Right cardiac atrium (tissue), 5 donors: ENCODE measurements around the gene PANX2. TPM values are rescaled to one million over a fixed set of nuclear protein-coding genes. Genes with fewer than 3 reads are reported as not detected.

ENCODE experiments used
- ATAC-seq, 2 donors: fragments of 200-7000 bp; cut with Tn5 transposase; one replicate each; pipeline versions ENCODE4 v1.8.0 to v1.9.1; 2020; ENCODE audit warnings: moderate library complexity in 2 of 2, mild to moderate bottlenecking in 1 of 2
- DNase-seq, 3 donors: peaks; one replicate each; pipeline ENCODE4 v3.0.0-alpha.2; 2020
- H3K27ac ChIP-seq: one replicate; pipeline ENCODE4 v1.5.1; 2013; ENCODE audit warnings: mild to moderate bottlenecking, low read length, control low read depth, moderate library complexity
- H3K27me3 ChIP-seq: one replicate; pipeline ENCODE4 v1.6.1; 2013; ENCODE audit not compliant: control insufficient read depth, insufficient read depth
- H3K4me1 ChIP-seq: one replicate; pipeline ENCODE4 v1.6.1; 2013; ENCODE audit warnings: low read length; ENCODE audit not compliant: control insufficient read depth, insufficient read depth
- H3K4me3 ChIP-seq: one replicate; pipeline ENCODE4 v1.5.1; 2013; ENCODE audit warnings: low read length, control low read depth
- H3K9me3 ChIP-seq: one replicate; pipeline ENCODE4 v1.6.1; 2013; ENCODE audit warnings: low read length; ENCODE audit not compliant: control insufficient read depth
- WGBS: extraction: QIAGEN DNeasy Blood & Tissue Kit; methylation state at CpG from one replicate; pipeline ENCODE4 v1.1.7; 2013; 5-methylcytosine and 5-hydroxymethylcytosine counted together
- intact Hi-C, 4 donors: fragments of 100-400 bp; cut with DNase I; formaldehyde crosslinking; loops; one replicate each; pipeline versions ENCODE4 v1.11.0 to v1.14.0; 2022 to 2023
- polyA plus RNA-seq: library from polyadenylated mRNA; stranded (reverse); fragments of 200-250 nt; gene quantifications from one replicate; pipeline ENCODE4 v1.2.3, GENCODE V29; 2013
- total RNA-seq, 4 donors: library from RNA; stranded (reverse); fragmentation: NEBNext Ultra II Directional; extraction: Animal tissue kit (Norgen Biotek cat#: 25700); gene quantifications; one replicate each; pipeline ENCODE4 v1.2.1, GENCODE V29; 2021
- donor health status: healthy with polysubstance abuse.
- donor health status: DM: no; HTN: yes; CAD: no.
- donor health status: DM: no; HTN: no; CAD: no.
- donor health status: DM: no; HTN: yes; CAD: no; lungs with severe emphysema.
- donor health status: DM: yes; HTN: yes; CAD: no.

Gene PANX2
- total and polyA plus RNA-seq, 5 donors: 0.43 to 2.1 (median 0.88) TPM

DNA sequence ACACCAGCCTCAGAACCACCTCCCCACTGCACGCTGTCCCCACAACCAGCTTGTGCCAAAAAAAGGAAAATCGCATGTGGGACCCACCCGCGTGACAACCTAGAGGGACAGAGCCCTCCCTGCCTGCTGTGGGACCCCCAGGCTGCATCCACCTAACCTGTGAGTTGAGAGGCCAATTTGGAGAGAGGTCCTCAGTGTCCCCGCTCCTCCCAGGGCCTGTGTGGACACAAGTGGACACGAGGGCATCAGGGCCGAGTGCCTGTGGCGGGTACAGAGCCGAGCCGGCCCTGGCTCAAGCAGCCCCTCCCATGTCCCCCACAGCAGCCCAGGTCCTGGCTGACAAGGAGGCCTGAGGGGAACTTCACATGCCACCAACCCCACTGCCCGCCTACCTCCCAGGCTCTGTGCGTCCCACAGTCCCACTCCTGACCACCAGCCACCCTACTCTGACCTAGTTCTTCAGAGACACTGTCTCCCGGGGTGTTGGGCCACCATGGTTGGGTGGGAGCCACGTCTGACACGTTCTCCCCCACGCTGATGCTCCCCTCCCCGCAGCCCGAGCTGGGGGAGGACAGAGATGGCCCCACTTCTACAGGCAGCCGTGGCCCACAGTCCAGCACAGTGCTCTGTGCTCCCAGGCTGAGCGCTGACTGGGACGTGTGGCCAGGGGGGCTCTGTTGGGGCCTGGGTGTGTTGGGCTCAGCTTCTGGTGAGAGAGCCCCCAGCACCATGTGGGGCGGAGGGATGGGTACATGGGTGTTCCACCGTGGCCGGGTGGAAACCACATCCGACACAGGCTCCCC is 49.5 kb downstream of the PANX2 start:
- H3K9me3 ChIP-seq: no peaks in the 10 kb centered on the region
- WGBS: 81% methylated on average over 25 of the region's 25 CpGs
- no peaks in the 10 kb centered on the region for H3K4me1 ChIP-seq
- DNase-seq (peak in 2 of 3 donors; percentile 36 to 46), ATAC-seq (peak; percentile 1 to 4)
- no peak overlapping the region for H3K27ac ChIP-seq
- intact Hi-C loops: loop anchor here in 1 of 4 donors (10.0 kb wide), 1 partner anchor 285 kb away; no protein-coding TSS in a partner anchor
- H3K4me3 ChIP-seq: no peak overlapping the region
- no peaks in the 10 kb centered on the region for H3K27me3 ChIP-seq

- no peaks in the 10 kb centered on the region for H3K9me3 ChIP-seq
- no peak overlapping the region for H3K4me3 ChIP-seq
- H3K27me3 ChIP-seq: no peaks in the 10 kb centered on the region
- DNase-seq: peak in 2 of 3 donors; percentile 42 to 54
- no peak for ATAC-seq
- 96% methylated on average over 45 of the region's 45 CpGs for WGBS
- H3K4me1 ChIP-seq: no peaks in the 10 kb centered on the region
- intact Hi-C loops: no loop called here
- H3K27ac ChIP-seq: no peak overlapping the region
These were observed 50.3 kb downstream of the PANX2 start for GRCh38 chr22:50220603-50221409.

DNA sequence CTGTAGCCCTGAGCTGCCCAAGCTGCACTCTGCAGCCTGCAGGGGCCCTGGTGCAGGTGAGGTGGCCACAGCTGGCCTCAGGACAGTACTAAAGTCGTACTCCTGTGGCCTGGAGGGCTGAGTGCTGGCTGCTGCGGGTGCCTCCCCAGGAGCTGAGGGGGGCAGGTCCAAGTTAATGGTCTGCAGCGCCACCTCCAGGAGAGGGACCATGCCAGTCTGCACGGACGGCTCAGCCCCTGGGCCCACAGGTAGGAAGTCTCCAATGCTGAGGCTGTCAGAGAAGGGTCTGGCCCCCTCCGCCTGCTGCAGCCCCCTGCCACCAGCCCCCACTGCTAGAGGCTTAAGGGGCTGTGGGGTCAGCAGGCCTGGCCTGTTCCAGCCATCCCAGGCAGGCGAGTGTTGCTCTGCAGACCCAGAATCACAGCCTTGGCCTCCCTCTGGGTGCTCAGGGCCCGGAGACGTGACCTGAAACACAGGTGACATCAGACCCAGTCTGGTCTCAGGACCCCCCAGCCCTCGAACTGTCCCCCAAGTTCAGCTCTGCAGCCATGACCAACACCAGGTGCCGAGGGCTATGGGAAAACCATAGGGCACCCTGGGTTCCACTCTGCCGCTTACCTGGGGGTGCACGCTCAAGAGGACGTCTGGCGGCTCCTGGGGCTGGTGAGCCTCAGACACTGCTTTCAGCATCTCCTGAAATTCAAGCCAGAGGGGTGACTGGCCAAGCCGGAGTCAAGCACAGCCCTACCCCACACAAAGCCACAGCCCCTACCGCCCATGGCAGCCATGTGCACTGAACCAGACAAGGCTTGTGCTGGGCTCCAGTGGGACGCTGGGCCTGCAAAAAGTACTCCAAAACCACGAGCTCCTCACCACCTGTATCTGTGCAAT is 51.1 kb downstream of the PANX2 start:
- ATAC-seq (no peak), DNase-seq (peak in 2 of 3 donors; percentile 35 to 48)
- 90% methylated on average over 19 of the region's 19 CpGs for WGBS
- Histone ChIP-seq H3K27me3 (no peaks in the 10 kb centered on the region), H3K4me3 (no peak overlapping the region), H3K4me1 (no peaks in the 10 kb centered on the region), H3K27ac (no peak overlapping the region), H3K9me3 (no peaks in the 10 kb centered on the region)
- intact Hi-C loops: no loop called here

- DNase-seq (peak in 2 of 3 donors; percentile 30 to 41), ATAC-seq (no peak)
- Histone ChIP-seq H3K4me3 (no peak overlapping the region), H3K9me3 (no peaks in the 10 kb centered on the region), H3K27me3 (no peaks in the 10 kb centered on the region), H3K4me1 (no peaks in the 10 kb centered on the region), H3K27ac (no peak overlapping the region)
- intact Hi-C loops: no loop called here
- WGBS: 86% methylated on average over 8 of the region's 8 CpGs
These were observed 52.0 kb downstream of the PANX2 start for GRCh38 chr22:50222508-50222907.

DNA sequence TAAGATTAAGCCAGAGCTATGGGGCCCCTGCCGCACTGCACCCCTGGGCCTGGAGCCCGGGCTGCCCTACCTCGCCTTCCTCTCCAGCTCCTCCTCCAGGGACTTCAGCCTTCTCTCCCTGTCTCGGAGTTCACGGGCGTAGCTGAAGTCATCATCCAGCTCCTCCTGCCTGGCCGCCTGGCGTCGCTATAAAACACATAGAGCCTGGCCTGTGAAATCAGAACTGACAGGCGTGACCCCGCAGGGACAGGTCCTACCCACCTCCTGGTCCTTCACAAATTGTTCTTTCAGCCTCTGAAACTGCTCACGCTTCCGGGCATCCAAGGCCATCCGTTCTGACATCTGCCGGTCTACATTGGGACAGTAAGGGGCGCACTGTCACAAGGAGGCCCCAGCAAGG is 53.5 kb downstream of the PANX2 start:
- Histone ChIP-seq H3K9me3 (no peaks in the 10 kb centered on the region), H3K27me3 (no peaks in the 10 kb centered on the region), H3K4me3 (no peak overlapping the region), H3K27ac (no peak overlapping the region), H3K4me1 (no peaks in the 10 kb centered on the region)
- DNase-seq (peak in 2 of 3 donors; percentile 15 to 32), ATAC-seq (no peak)
- 94% methylated on average over 16 of the region's 16 CpGs for WGBS
- intact Hi-C loops: no loop called here

DNA sequence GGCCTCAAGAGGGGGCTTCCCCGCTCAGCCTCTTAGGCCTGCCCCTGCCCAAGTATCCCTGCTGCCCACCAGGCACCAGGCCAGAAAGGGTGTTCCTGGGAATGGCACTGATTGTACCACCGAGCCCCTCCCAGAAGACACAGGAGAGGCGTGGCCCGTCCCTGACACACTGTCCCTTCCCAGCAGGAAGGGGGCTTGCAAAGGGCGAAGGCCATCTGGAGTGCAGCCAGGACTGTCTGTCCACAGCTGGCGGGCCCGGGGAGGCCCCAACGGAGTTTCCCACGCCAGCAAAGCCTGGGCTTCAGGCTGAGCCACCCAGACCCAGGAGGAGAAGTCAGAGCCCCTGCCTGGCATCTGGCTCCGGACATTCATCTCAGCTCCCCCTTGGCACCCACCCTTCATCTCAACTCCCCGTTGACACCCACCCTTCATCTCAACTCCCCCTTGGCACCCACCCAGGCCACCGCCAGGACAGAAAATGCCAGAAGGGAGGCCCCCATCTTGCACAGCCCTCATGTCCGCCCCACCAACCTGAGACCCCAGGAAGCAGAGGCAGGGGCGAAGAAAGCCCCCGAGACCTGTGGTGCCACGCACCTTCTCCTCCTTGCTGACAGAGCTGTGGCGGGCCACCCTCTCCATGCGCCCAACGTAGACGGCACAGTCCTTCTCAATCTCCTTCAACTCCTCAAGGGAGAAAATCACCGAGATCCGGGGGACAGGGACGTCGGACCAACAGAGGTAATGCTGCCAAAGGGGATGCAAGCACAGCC is 54.9 kb downstream of the PANX2 start:
- no peak for ATAC-seq

DNA sequence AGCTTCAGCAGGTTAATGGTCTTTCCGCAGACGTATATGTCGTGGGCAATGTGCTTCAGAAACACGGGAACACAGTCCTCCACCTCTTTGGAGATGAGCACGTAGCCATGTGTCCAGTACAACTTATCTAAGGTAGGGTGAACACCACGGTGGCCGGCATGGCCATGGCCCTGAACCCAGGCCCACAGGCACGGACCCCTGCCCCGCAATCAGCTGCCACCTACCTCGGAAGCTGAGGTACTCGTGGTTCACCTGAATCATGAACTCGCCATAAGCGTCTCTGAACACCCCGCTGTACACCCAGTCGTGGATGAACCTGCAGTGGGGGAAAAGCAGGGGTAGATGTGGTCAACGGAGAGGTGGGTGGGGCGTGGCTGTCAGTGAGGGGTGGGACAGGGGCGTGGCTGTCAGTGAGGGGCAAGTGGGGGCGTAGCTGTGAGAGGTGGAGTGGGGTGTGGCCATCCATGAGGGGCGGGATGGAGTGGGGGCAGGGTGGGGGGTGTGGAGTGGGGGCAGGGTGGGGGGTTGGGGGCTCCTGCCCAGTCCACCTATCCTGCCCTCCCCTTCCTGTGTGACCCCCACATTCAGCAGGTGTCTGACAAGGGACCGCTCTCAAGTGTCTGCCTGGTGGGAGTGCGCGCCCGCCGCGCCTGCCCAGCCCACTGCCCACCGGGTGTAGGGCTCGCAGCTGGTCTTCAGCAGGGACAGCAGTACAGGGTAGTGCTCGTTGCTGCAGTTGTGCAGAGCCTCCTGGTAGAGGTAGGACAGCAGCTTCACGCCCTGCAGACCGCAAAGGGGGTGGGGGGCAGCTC is 55.7 kb downstream of the PANX2 start:
- no peaks in the 10 kb centered on the region for H3K4me1 ChIP-seq
- H3K27me3 ChIP-seq: no peaks in the 10 kb centered on the region
- ATAC-seq: no peak
- intact Hi-C loops: no loop called here
- H3K9me3 ChIP-seq: no peaks in the 10 kb centered on the region
- DNase-seq: peak in 2 of 3 donors; percentile 35 to 40
- WGBS: 93% methylated on average over 31 of the region's 31 CpGs
- H3K27ac ChIP-seq: no peak overlapping the region
- H3K4me3 ChIP-seq: no peak overlapping the region

More for the DNA sequence above, 54.9 kb downstream of the PANX2 start:
- peak in 2 of 3 donors; percentile 45 to 57 for DNase-seq
- WGBS: 85% methylated on average over 24 of the region's 24 CpGs
- H3K27ac ChIP-seq: no peak overlapping the region
- H3K9me3 ChIP-seq: no peaks in the 10 kb centered on the region
- no peaks in the 10 kb centered on the region for H3K4me1 ChIP-seq
- H3K4me3 ChIP-seq: no peak overlapping the region
- intact Hi-C loops: no loop called here
- no peaks in the 10 kb centered on the region for H3K27me3 ChIP-seq

- Histone ChIP-seq H3K4me3 (no peak overlapping the region), H3K27me3 (no peaks in the 10 kb centered on the region), H3K9me3 (no peaks in the 10 kb centered on the region), H3K4me1 (no peaks in the 10 kb centered on the region), H3K27ac (no peak overlapping the region)
- no peak for ATAC-seq
- intact Hi-C loops: no loop called here
- peak in 2 of 3 donors; percentile 44 to 53 for DNase-seq
- WGBS: 91% methylated on average over 18 of the region's 18 CpGs
These were observed 56.3 kb downstream of the PANX2 start for GRCh38 chr22:50226875-50227165.

DNA sequence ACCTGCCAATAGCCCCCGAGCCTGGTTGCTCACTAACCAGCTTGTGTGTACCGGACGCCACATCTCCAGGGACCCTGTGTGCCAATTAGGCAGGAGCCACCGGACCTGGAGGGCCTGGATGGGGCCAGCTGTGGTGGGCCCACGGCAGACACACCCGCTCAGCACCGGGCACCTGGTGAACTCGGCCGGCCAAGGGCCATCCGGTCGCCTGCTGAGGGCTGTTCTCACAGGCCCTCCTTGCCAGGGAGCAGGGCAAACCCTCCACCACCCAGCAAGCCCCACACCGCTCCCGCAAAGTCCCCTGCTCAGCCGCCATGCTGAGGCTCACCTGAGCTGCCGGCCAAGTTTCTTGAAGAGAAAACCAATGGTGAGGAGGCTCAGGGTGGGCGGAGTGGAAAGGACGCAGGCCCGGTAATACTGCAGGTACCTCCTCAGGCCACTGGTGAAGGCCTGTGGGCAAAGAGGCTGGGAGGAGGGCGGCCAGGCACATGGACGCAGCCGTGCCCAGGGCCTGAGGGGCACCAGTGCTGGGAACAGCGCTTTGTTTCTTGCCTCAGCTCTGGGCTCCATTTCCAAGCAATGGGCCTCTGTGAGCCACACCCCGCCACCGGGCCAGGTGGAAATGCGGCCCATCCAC is 57.2 kb downstream of the PANX2 start:
- Histone ChIP-seq H3K27me3 (no peaks in the 10 kb centered on the region), H3K27ac (no peak overlapping the region), H3K4me3 (no peak overlapping the region), H3K4me1 (no peaks in the 10 kb centered on the region), H3K9me3 (no peaks in the 10 kb centered on the region)
- intact Hi-C loops: no loop called here
- ATAC-seq (no peak), DNase-seq (peak in 2 of 3 donors; percentile 46)
- WGBS: 91% methylated on average over 25 of the region's 25 CpGs
